Tibial nerve (tissue), 4 donors: Measurements from ENCODE around the gene CDH12.

Experiments used
- CTCF ChIP-seq, 5 experiments: fragments of 200-600 bp in 3 of 5; fragments of 450-650 bp in 2 of 5; sonication (generic) in 3 of 5; IDR thresholded peaks; one replicate each; pipeline ENCODE4 v1.5.1; 2016 to 2019; ENCODE audit warnings: antibody characterized with exemption in 5 of 5, mild to moderate bottlenecking in 3 of 5, moderate library complexity in 2 of 5
- EP300 ChIP-seq, 2 donors: sonication (generic); formaldehyde crosslinking; IDR thresholded peaks; one replicate each; pipeline ENCODE4 v1.6.1; 2017; ENCODE audit warnings: antibody characterized with exemption in 2 of 2, mild to moderate bottlenecking in 1 of 2

DNA sequence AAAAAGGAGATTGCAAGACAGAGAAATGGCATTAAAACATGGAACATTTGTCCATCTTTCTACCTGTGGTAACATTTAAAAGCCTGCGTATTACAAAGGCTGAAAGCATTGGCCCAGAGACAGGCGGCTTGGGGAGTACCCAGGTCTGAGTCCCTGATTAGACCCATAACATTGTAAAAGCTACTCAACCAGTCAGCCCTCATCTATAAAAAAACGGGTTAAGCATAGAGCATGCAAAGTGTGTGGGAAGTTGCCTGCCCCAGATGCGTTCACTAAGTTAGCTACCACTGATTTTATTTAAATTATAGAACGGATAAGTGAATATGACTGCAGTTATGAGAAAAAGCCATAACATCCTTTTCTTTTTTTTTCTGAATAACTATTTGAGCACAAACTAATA lies 276.1 kb downstream of the CDH12 start:
- no peak for TF ChIP-seq CTCF (IDR thresholded peaks at IDR 0.05)
- TF ChIP-seq EP300 (IDR thresholded peaks at IDR 0.05), result no peak
